D341Med (cell line): ENCODE measurements around the gene NFE2.
"Not testable (repeated sequence)": the region's sequence is repeated elsewhere in the genome, so short reads cannot be mapped to it uniquely, and the experiment has no call there.

ENCODE experiments used
- DNase-seq: peaks from one replicate; pipeline ENCODE4 v3.0.0; 2012; ENCODE audit warnings: low spot score

Gene NFE2

GRCh38 chr12:54306925-54307741 lies 6.3 kb upstream of the NFE2 start:
- peak; percentile 43 for DNase-seq

GRCh38 chr12:54304187-54304810 lies 3.5 kb upstream of the NFE2 start:
- no peak for DNase-seq

GRCh38 chr12:54303640-54304039 lies 2.8 kb upstream of the NFE2 start:
- no peak for DNase-seq

- no peak for DNase-seq
Observed at GRCh38 chr12:54301428-54302048, 723 bp upstream of the NFE2 start.

GRCh38 chr12:54300225-54300731 lies 537 bp downstream of the NFE2 start:
- DNase-seq, result no peak

GRCh38 chr12:54299515-54300224 lies 1.1 kb downstream of the NFE2 start:
- DNase-seq, result no peak

GRCh38 chr12:54298904-54299303 lies 1.9 kb downstream of the NFE2 start:
- no peak for DNase-seq

GRCh38 chr12:54296393-54297099 lies 4.3 kb downstream of the NFE2 start:
- DNase-seq, result no peak

GRCh38 chr12:54294953-54295566 lies 5.8 kb downstream of the NFE2 start:
- no peak for DNase-seq

GRCh38 chr12:54294152-54294952 lies 6.5 kb downstream of the NFE2 start:
- peak; percentile 76 for DNase-seq

GRCh38 chr12:54292931-54293241 lies 7.9 kb downstream of the NFE2 start:
- DNase-seq, result no peak

GRCh38 chr12:54292083-54292930 lies 8.5 kb downstream of the NFE2 start:
- no peak for DNase-seq

GRCh38 chr12:54287261-54288157 lies 13.3 kb downstream of the NFE2 start:
- DNase-seq, result no peak

GRCh38 chr12:54286042-54287030 lies 14.5 kb downstream of the NFE2 start:
- DNase-seq, result no peak

GRCh38 chr12:54285150-54286041 lies 15.4 kb downstream of the NFE2 start:
- no peak for DNase-seq

GRCh38 chr12:54284070-54284780 lies 16.6 kb downstream of the NFE2 start:
- DNase-seq, result not testable (repeated sequence)
